HL-60 (cell line): ENCODE data around the gene SHH.

Source experiments
- DNase-seq, 2 experiments: peaks; one replicate each; pipeline ENCODE4 v3.0.0-alpha.2; 2010 to 2020; ENCODE audit warnings: low read depth in 1 of 2, low spot score in 1 of 2
- H3K27ac ChIP-seq: fragments of 250-450 bp; sonication (Bioruptor Pico); replicated peaks from 2 replicates; pipeline ENCODE4 v1.5.1; 2020; ENCODE audit warnings: mild to moderate bottlenecking, moderate library complexity
- H3K27me3 ChIP-seq: fragments of 250-450 bp; sonication (Bioruptor Pico); 2 replicates; pipeline ENCODE4 v1.5.1; 2021; ENCODE audit warnings: mild to moderate bottlenecking, moderate library complexity; ENCODE audit not compliant: insufficient read depth, poor library complexity, severe bottlenecking
- H3K4me3 ChIP-seq: replicated peaks from 2 replicates; pipeline ENCODE4 v1.5.1; 2011; ENCODE audit warnings: mild to moderate bottlenecking, control low read depth, low read length; ENCODE audit not compliant: insufficient read depth
- CTCF ChIP-seq: IDR thresholded peaks from one replicate; pipeline ENCODE4 v1.5.1; 2011; ENCODE audit warnings: low read length, control low read depth, inconsistent platforms; ENCODE audit not compliant: insufficient read depth
- GABPA ChIP-seq: IDR thresholded peaks from 2 replicates; pipeline ENCODE4 v1.6.1; 2012; ENCODE audit warnings: low read depth
- POLR2AphosphoS5 ChIP-seq: IDR thresholded peaks from 2 replicates; pipeline ENCODE4 v1.6.1; 2012; ENCODE audit warnings: low read depth
- REST ChIP-seq: IDR thresholded peaks from 2 replicates; pipeline ENCODE4 v1.6.1; 2012; ENCODE audit warnings: low read depth; ENCODE audit not compliant: insufficient replicate concordance
- SPI1 ChIP-seq: IDR thresholded peaks from 2 replicates; pipeline ENCODE4 v1.6.1; 2012; ENCODE audit warnings: low read depth, mild to moderate bottlenecking, borderline replicate concordance

SHH gene

GRCh38 chr7:155837126-155837479 is 24.8 kb upstream of the SHH start:
- Histone ChIP-seq H3K4me3 (no peak overlapping the region), H3K27me3 (peaks cover 3% of the 10 kb centered on the region), H3K27ac (no peak overlapping the region)
- no peak for DNase-seq
- TF ChIP-seq SPI1 (no peak), CTCF (no peak), REST (no peak), GABPA (no peak), POLR2AphosphoS5 (no peak)

GRCh38 chr7:155836216-155837125 is 24.2 kb upstream of the SHH start:
- H3K4me3 ChIP-seq: no peak overlapping the region
- no peak for TF ChIP-seq CTCF
- no peak for TF ChIP-seq SPI1
- TF ChIP-seq POLR2AphosphoS5: no peak
- TF ChIP-seq GABPA: no peak
- no peak for TF ChIP-seq REST
- no peak for DNase-seq
- no peak overlapping the region for H3K27ac ChIP-seq
- peaks cover 3% of the 10 kb centered on the region for H3K27me3 ChIP-seq

GRCh38 chr7:155835446-155836215 is 23.4 kb upstream of the SHH start:
- peaks cover 3% of the 10 kb centered on the region for H3K27me3 ChIP-seq
- no peak overlapping the region for H3K4me3 ChIP-seq
- TF ChIP-seq POLR2AphosphoS5: no peak
- no peak for TF ChIP-seq CTCF
- TF ChIP-seq GABPA: no peak
- no peak for TF ChIP-seq SPI1
- no peak for TF ChIP-seq REST
- H3K27ac ChIP-seq: no peak overlapping the region
- no peak for DNase-seq
